Measurements from ENCODE around the gene DNAAF3. TPM values are rescaled to one million over a fixed set of nuclear protein-coding genes. Genes with fewer than 3 reads are reported as not detected.

Gene DNAAF3
- total RNA-seq, 1 experiment from 2014 or later: 52.8 TPM

DNA sequence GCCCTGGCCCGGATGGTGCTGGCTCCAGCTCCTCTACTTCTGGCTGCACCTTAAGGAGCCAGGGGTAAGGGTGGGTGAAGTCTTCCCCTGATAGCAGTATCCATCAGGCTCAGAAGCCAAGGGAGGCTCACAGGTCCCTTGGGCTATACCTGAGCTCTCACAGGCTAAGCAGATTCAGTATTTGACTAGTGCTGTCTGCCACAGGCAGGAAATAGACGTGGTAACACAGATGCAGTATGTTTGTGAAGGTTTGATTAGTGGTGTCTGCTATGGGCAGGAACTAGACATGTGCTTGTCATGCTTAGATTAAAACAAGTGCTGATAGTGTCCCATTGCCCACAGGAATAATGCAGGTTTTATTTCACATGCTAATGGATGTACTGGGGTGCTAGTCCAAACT, 9.7 kb upstream of the DNAAF3 start:
- Histone ChIP-seq H3K9me3 (ENCODE audit: control insufficient read depth in 1 of 2, insufficient read depth in 1 of 2, low read depth in 1 of 2, low read length in 2 of 2) (peaks cover 0 to 5% of the 10 kb centered on the region in 2 experiments; a peak in 1 of 4 replicates), H3K36me3 (ENCODE audit: control insufficient read depth in 1 of 2, insufficient read depth in 2 of 2, low read length in 2 of 2) (no peaks in the 10 kb centered on the region), H3K4me1 (ENCODE audit: control insufficient read depth in 1 of 2, insufficient read depth in 2 of 2, low read length in 2 of 2) (peaks cover 17 to 59% of the 10 kb centered on the region in 2 experiments; a peak in 3 of 4 replicates), H3K27ac (ENCODE audit: low read depth, low read length) (no peak overlapping the region; the same call in 1 of the 2 replicates), H4K20me1 (ENCODE audit: insufficient read depth) (no peaks in the 10 kb centered on the region), H2AFZ (ENCODE audit: low read depth, low read length, poor library complexity, severe bottlenecking) (no peak overlapping the region), H3K27me3 (ENCODE audit: insufficient read depth, low read length) (no peaks in the 10 kb centered on the region), H3K9ac (ENCODE audit: low read length) (no peak overlapping the region), H3K4me2 (ENCODE audit: low read length) (no peak overlapping the region), H3K9me2 (ENCODE audit: insufficient read depth) (no peaks in the 10 kb centered on the region), H3K79me2 (ENCODE audit: insufficient read depth, low read length) (no peaks in the 10 kb centered on the region), H3K4me3 (replicated peaks in 1 of 2; ENCODE audit: low read depth in 1 of 2, low read length in 2 of 2) (no peak overlapping the region)
- POLR2A ChIA-PET: interaction anchor here (0.6 to 0.7 kb wide), 2 partner anchors 10 to 203 kb away, joined by 3 to 4 read pairs; no protein-coding TSS in a partner anchor
- DNase-seq (ENCODE audit: low read depth, low spot score) (no peak), ATAC-seq (no peak)
- TF ChIP-seq RAD21 (IDR thresholded peaks at IDR 0.05; ENCODE audit: low read depth) (no peak), POLR2A (IDR thresholded peaks at IDR 0.05; ENCODE audit: borderline replicate concordance, extremely low read depth, insufficient read depth, insufficient read length) (no peak), CEBPB (IDR thresholded peaks at IDR 0.05; ENCODE audit: low read depth) (no peak), JUND (IDR thresholded peaks at IDR 0.05) (no peak), ZFX (IDR thresholded peaks at IDR 0.05) (no peak), CTCF (IDR thresholded peaks at IDR 0.05 in 2 of 3, conservative IDR thresholded peaks at IDR 0.05 in 1 of 3; ENCODE audit: borderline replicate concordance in 1 of 3, insufficient read depth in 1 of 3, low read depth in 2 of 3, low read length in 2 of 3) (no peak), SRF (IDR thresholded peaks at IDR 0.05; ENCODE audit: low read depth) (no peak; the same call in 1 of the 2 replicates), ZBTB33 (IDR thresholded peaks at IDR 0.05; ENCODE audit: extremely low read depth, insufficient replicate concordance, low read length) (no peak), EZH2 (IDR thresholded peaks at IDR 0.05) (no peak)
- no TSS peak for BruUV-seq (replicated peaks)
- intact Hi-C loops (cut with micrococcal nuclease): no loop called here
- RAD21 ChIA-PET (ENCODE audit: low non-redundant PET in 1 of 2, low total read pairs in 2 of 2, uncharacterized antibody in 2 of 2, unreplicated experiment in 2 of 2): no interaction called here
- CTCF ChIA-PET: interaction anchor here (0.8 to 2.4 kb wide), 4 partner anchors 10 to 35 kb away, joined by 3 to 13 read pairs (median 4); partner anchors contain the start of gene DNAAF3

Data from HCT116 (cell line).